ENCODE results near the gene TICAM2. TPM values are rescaled to one million over a fixed set of nuclear protein-coding genes. Genes with fewer than 3 reads are reported as not detected.

Gene TICAM2
- 4.5 and 5.2 TPM in 2 replicates for total RNA-seq

DNA sequence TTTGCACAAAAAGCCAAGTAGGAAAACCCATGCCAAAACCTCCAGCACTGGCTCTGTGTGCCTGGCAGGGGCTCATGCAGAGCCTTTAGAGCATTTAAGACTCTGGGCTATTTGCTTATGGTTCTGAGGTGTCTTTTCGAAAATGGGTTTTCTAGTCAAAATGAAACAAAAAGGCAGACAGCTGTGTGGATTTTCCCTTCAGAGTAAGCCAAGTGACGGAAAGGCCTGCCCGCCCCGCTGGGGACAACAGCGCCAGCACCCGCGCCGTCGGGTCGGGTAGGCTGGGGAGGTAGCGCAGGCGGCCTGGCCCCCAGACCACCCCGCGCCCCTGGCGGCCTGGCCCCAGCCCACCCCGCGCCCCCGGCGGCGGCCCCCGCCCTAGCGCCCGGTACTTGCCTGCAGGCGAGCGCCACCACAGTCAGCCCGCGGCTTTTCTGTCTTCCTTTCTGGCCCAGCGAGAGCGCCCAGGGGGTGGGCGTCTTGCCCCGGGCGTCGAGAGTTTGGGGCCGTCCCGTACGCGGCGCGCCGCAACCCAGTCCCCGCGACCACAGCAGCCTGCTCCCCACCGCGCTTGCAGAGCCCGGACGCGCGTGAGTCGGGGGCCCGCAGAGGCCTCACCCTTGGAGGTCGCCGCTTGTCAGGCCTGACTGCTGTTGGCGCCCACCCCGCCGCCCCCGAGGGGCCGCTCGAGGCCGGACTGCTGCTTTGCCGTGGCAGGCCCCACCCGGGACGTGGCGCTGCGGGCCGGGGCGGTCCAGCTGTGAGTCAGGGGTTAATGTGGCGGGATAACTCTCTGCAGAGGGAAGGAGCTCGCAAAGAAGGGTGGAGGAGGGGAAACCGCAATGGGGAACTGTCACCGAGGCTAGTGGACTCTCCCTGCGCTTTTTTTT lies at the start of gene TICAM2:
Gene TICAM2, minus strand, starts transcription at position 779 of the 890 bp plus-strand sequence. CDS start 21,223 bp downstream, outside the sequence.

GRCh38 chr5:115625579-115626444 lies 23.5 kb upstream of the TICAM2 start, which contains the start of gene TMED7:
TMED7 (minus strand) TSS chr5:115626036; CDS start chr5:115625792, 244 bp downstream.

GRCh38 chr5:115544436-115545350 lies 57.6 kb downstream of the TICAM2 start, which contains the start of gene FEM1C:
FEM1C (minus strand) TSS chr5:115544775; CDS start chr5:115543493, 1,282 bp downstream.

Other genes starting within 250 kb of the TICAM2 start
- 10.1 and 10.4 TPM in 2 replicates for gene FEM1C, start 57.7 kb downstream of the TICAM2 start, total RNA-seq
- 58.6 and 71.6 TPM in 2 replicates for gene TMED7, start 23.6 kb upstream of the TICAM2 start, total RNA-seq
- 8.0 and 19.0 TPM in 2 replicates for gene CDO1, start 214.2 kb upstream of the TICAM2 start, total RNA-seq
- gene ATG12, start 239.1 kb upstream of the TICAM2 start, total RNA-seq = 48.2 and 52.3 TPM in 2 replicates
- 106 and 112 TPM in 2 replicates for gene AP3S1, start 239.5 kb upstream of the TICAM2 start, total RNA-seq

Data from bronchus fibroblast of lung (primary cell).